Forelimb muscle (tissue), 1 donor: Measurements from ENCODE around the gene C2CD5. TPM values are rescaled to one million over a fixed set of nuclear protein-coding genes. Genes with fewer than 3 reads are reported as not detected.
"Not testable (repeated sequence)": the region's sequence is repeated elsewhere in the genome, so short reads cannot be mapped to it uniquely, and the experiment has no call there.

Source experiments
- DNase-seq: peaks from one replicate; pipeline ENCODE4 v3.0.0-alpha.2; 2013; ENCODE audit warnings: low read depth
- polyA plus RNA-seq: library from polyadenylated mRNA; unstranded; fragments of 120-200 nt; gene quantifications from one replicate; pipeline ENCODE4 v1.2.1, GENCODE V29; 2013; ENCODE audit not compliant: insufficient read length

Gene C2CD5, protein sequence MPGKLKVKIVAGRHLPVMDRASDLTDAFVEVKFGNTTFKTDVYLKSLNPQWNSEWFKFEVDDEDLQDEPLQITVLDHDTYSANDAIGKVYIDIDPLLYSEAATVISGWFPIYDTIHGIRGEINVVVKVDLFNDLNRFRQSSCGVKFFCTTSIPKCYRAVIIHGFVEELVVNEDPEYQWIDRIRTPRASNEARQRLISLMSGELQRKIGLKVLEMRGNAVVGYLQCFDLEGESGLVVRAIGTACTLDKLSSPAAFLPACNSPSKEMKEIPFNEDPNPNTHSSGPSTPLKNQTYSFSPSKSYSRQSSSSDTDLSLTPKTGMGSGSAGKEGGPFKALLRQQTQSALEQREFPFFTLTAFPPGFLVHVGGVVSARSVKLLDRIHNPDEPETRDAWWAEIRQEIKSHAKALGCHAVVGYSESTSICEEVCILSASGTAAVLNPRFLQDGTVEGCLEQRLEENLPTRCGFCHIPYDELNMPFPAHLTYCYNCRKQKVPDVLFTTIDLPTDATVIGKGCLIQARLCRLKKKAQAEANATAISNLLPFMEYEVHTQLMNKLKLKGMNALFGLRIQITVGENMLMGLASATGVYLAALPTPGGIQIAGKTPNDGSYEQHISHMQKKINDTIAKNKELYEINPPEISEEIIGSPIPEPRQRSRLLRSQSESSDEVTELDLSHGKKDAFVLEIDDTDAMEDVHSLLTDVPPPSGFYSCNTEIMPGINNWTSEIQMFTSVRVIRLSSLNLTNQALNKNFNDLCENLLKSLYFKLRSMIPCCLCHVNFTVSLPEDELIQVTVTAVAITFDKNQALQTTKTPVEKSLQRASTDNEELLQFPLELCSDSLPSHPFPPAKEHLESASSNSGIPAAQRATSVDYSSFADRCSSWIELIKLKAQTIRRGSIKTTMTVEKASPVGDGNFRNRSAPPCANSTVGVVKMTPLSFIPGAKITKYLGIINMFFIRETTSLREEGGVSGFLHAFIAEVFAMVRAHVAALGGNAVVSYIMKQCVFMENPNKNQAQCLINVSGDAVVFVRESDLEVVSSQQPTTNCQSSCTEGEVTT
- 34.8 TPM for polyA plus RNA-seq

DNA sequence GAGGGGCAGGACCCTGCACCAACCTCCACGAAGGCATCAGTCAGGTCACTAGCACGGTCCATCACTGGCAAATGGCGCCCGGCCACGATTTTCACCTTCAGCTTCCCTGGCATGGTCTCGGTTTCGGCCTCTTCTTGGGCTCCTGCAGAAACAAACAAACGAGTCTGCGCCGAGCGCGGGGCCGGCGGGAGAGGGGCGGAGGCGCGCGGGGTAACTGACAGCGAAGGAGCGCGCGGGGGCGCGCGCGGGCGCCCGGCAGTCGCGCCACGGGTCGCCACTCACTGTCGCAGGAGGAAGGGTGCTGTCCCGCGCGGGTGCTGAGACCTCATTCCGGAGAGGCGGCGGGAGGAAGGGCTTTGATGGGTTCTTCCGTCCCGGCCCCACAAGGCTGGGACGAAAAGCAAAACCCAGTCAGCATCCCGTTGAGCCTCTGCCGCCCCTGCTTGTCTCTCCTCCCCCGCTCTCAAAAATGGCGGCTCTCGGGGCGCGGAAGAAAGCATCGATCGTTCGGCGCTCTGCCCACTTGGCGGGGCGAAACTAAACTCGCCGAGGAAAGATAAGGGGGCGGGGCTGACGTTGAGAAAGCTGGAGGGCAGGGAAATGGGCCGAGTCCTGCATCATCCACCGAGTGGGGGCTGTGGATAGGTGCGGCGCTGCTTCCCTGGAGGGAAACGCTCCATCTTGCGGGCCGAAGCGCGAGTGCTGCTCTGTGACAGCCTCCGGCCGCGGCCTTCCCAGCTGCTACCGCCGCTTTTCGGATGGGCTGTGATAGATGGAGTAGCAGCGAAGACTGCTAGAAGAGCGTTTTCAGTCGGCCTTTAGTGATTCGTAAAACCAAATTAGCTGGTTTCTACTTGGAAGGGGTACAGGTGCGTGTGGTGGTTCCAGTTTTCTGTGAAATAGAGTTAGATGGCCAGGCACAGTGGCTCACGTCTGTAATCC, at the start of gene C2CD5:
TSS of gene C2CD5 (minus strand) at position 505 of the 942 bp plus-strand sequence. CDS start at position 113, 392 bp downstream.
- peak; percentile 95 for DNase-seq

DNA sequence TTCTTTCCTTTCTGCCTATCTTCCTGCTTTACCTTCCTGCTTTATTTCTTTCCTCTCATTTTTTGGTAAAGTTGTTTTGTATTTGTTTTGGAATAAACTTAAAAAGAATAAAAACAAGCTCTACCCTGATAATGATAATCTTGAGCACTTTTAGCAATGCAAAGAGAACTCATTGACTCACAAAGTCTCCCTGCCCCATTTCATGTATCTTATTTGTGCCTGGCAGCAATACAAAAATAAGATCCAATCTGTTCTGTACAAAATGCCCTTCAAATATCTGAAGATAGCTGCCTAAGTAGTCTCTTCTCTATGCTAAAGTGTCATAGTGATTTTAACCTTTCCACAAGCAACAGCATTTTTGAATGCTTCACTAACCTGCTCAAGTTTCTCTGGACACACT, 49.5 kb upstream of the C2CD5 start:
- no peak for DNase-seq

DNA sequence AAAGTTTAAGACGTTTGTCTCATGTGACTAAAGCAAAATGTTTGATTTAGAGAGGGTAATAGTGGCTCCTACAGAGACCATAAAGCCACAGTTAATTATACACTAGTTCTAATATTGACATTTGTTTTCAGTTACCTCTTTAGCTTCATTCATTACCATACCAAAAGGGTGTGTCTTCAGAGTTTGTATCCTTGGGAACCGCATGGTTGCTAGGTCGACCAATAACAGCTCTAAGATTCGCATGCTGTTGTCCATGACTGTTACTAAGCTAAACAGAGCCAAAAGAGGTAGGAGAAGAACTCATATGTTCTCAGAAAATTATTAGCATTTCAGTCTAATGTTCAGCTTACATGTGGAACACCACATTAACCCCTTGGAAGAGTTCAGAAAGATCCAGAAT, 44.5 kb upstream of the C2CD5 start:
- no peak for DNase-seq

DNA sequence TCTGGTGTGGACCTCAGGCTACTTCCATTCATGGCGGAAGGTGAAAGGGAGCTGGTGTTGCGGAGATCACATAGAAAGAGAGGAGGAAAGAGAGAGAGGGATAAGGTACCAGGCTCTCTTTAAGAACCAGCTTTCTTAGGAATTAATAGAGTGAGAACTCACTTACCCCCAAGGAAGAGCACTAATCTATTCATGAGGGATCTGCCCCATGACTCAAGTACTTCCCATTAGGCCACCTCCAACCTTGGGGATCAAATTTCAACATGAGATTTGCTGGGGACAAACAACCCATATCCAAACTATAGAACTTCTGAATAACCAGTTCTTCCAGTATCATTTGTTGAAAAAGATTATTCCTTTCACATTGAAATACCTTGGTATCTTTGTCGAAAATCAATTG, 34.0 kb upstream of the C2CD5 start:
- no peak for DNase-seq

DNA sequence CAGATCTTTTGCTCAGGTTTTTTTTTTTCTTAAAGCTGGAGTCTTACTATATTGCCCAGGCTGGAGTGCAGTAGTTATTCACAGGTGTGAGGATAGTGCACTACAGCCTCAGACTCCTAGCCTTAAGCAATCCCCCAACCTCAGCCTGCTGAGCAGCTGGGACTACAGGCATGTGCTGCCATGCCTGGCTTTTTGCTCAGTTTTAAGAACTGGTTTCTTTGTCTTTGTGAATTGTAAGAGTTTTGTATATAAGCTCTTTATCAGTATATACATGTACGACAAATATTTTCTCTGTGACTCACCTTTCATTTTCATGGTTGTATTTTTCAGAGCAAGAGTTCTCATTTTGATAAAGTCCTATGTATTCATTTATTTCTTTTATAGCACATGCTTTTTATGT, 33.3 kb upstream of the C2CD5 start:
- no peak for DNase-seq

DNA sequence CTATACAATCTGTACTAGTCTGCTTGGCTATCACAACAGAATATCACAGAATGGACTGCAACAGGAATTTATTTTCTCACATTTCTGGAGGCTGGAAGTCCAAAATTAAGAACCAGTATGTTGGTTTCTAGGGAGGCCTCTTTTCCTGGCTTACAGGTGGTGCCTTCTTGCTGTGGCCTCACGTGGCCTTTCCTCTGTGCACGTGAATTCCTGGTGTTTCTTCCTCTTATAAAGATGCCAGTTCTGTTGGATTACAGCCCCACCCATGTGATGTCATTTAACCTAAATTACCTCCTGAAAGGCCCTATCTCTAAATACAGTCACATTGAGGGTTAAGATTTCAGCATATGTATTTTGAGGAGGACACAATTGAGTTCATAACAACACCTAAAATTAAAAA, 32.1 kb upstream of the C2CD5 start:
- no peak for DNase-seq

DNA sequence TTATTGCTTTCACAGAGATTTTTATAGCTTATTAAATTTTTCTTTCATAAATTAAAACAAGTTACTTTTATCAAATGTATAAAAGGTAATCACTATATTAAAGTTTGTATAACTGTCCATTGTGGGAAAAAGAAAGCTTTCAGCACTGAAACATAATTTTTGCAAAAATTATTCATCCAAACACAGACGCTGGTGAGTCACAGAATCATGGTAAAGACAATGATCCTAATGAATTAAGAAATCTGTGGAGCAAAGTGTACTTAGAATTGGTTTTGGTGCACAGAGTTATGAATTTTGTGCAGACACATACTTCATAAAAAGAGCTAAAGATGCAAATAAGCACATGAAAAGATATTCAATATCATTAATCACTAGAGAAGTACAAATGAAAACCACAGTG, 31.7 kb upstream of the C2CD5 start:
- DNase-seq, result no peak

DNA sequence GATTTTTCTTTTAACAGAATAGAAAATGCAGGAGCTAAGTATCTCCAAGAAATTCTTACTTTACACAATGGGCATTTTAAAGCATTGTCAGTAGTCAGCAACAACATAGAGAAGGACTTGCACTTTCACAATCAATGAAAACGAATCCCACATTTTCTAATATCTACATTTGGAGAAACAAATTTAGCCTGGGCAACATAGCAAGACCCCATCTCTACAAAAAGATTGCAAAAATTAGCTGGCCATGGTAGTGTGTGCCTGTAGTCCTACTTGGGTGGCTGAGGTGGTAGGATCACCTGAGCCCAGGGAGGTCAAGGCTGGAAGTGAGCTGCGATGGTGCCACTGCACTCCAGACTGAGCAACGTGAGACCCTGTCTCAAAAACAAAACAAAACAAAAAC, 30.6 kb upstream of the C2CD5 start:
- DNase-seq, result no peak

DNA sequence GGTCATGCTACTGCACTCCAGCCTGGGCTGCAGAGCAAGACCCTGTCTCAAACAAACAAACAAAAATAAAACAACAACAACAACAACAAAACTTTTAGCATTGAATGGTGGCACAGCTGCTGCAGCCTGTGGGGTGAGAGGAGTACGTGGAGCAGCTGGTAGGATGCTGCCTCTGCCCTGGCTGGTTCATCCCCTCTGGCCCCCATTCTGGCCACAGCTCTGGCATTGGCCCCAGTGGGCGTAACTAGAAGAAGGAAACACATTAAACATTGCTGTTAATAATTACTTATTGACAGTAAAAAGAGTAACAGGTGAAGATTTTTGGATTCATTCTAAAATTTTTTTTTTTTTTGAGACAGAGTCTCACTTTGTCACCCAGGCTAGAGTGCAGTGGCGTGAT, 28.8 kb upstream of the C2CD5 start:
- DNase-seq, result no peak

DNA sequence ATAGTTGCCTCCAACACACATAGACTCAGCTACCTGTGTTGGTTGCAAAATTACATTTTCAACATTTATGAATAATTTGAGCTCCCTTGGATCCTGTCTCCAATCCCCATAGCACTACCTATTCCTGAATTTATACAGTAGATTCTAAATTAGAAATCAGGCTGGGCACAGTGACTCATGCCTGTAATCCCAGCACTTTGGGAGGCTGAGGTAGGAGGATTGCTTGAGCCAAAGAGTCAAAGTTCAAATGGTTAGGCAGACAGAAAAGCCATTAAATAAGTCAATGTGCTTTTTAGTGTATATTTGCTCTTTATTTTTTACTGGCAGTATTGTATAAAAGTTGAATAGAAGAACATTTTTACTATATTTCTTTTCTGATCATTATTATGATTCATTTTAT, 24.9 kb upstream of the C2CD5 start:
- no peak for DNase-seq

DNA sequence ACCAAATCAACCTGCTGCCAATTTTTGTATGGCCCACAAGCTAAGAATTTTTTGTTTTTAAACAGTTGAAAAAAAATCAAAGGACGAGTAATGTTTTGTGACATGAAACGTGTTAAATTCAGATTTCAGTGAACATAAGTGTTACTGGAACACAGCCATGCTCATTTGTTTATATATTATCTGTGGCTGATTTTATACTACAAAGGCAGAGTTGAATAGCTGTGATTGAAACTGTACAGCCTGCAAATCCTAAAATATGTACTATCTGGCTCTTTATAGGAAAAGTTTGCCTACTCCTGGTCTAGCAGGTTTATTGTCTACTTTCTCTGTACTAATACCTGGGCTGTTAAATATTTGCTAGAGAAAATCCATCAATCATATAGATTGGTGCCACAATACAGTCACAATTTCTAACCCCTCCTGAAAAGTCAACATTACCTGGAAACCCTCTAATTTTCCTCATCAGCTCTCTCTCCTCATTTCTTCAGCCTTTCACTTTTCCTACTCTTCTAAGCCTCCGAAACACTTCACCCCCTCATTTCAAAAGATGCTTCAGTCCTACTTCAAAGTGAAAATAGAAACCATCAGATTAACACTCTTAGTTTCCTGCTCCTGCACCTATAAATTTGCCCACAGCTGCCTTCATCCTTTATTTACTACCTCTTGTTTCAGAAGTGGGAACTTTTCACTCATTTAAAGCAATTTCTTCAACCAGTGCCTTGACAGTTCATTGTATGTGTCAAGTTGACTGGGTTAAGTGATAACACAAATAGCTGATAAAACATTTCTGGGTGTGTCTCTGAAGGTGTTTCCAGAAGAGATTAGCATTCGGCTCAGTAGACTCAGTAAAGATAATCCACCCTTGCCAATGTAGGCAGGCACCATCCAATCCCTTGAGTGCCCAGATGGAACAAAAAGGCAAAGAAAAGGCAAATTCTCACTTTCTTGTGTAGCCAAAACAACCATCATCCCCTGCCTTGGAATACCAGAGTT, 18.0 kb upstream of the C2CD5 start:
- DNase-seq, result no peak

DNA sequence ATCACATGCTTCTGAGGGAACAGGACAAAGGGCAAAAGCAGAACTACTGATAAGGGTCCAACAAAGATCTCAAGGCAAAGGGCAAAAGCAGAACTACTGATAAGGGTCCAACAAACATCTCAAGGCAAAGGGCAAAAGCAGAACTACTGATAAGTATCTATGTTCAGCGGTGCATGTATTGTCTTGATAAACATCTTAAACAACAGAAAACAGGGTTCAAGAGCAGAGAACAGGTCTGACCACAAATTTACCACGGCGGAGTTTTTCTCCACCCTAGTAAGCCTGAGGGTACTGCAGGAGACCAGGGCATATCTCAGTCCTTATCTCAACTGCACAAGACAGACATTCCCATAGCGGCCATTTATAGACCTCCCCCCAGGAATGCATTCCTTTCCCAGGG, 10.4 kb upstream of the C2CD5 start:
- DNase-seq, result not testable (repeated sequence)

DNA sequence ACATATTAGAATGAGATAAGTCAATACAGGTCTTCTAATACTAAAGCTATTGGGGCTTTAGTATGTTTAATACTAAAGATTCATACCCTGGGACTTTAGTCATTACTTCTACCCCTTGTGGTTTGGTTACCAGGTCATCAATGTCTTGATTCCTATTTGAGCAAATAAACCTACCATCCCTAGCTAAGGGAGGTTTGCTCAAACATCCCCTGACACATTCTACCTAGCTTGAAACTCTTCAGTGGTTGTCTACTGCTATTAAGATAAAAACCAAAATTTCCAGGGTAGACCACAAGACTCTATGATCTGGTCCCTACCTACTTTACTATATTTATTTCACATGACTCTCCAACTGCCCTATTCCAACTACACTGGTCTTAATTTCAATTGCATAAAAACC, 7.3 kb upstream of the C2CD5 start:
- no peak for DNase-seq

DNA sequence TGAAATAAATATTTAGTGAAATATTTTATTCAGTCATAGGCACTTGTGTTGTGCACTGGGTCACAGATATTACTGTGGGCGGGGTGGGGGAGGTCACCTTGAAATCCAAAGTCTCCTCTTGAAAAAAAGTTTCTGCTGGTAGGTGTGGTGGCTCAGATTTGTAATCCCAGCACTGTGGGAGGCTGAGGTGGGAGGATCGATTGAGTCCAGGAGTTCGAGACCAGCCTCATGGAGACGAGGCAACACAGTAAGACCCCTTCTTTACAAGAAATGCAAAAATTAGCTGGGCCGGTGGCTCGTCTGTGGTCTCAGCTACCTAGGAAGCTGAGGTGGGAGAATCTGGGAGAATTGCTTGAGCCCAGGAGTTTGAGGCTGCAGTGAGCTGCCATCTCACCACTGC, 913 bp upstream of the C2CD5 start:
- no peak for DNase-seq

DNA sequence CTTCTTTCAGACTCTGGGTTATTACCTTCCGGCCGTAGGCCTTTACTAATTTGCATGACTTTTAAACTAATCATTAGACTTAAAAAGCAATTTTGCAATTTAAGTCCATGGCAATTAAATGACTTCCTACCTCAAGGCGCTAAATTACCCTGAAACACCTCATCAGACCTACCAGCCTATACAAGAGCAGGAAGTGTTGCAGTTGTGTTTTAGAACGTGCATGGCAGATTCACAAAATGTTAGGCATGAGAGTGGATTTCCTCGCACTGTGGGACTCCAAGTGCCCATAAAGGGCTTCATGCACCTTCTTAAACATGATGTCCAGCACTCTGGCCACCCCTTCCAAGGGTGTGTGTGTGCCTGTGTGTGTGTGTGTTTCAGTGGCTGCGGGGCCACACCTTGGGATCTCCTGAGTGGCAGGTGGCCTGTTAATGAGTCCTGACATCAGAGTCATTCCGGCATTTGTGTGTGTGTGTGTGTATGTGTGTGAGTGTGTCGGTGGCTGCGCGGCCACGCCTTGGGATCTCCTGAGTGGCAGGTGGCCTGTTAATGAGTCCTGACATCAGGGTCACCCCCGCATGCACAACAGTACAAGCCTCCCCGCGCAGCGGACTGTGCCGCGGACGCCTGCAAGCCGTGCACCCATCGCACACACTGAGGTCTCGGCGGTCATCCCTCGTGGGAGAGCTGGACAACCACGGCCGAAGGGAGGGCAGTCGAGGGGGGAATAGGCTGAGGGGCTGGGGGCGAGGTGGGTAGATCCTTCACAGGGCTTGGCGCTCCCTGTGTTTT, 900 bp downstream of the C2CD5 start:
- DNase-seq, result no peak

DNA sequence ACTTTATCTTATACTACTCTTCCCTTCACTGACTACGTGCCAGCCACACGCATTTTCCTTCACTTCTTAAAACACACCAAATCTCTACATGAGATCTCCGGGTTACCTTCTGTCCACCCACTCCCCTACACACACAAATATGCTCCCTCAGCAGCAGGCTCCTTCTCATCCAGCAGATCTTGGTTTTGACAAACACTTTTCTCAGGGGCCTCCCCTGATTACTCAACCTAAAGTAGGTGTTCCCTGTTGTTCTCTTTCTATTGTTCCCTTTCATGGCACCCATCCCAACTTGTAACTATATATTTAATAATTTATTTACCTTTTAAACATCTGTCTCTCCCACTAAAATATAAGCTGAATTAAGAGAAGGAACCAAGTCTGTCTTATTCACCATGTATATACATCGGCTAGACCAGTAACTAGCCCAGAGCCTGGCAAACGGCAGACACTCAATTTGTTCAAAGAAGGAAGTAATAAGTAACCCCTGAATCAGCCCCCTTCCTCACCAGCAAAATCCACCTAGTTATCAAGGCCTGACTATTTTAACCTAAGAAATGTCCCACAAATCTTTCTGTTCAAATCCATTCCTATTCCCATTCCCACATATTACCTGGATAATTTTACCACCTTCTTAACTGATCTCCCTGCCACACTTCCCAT, 2.7 kb downstream of the C2CD5 start:
- no peak for DNase-seq

DNA sequence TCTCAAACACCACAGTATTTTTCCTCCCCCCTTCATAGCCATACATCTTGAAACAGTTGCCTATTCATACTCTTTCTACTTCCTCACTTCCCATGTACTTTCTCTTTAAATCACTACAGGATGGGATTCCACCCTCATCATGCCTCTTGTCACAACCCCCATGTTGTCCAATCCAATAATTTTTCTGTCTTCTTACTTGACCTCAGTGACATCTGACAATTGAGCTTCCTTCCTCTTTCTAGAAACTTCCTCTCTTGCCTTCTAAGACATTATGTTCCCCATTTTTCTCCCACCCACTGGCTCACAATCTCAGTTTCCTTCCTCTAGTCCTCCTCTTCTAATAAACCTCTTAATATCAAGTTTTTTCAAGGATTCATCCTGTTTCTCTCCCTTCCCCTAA, 5.3 kb downstream of the C2CD5 start:
- no peak for DNase-seq

DNA sequence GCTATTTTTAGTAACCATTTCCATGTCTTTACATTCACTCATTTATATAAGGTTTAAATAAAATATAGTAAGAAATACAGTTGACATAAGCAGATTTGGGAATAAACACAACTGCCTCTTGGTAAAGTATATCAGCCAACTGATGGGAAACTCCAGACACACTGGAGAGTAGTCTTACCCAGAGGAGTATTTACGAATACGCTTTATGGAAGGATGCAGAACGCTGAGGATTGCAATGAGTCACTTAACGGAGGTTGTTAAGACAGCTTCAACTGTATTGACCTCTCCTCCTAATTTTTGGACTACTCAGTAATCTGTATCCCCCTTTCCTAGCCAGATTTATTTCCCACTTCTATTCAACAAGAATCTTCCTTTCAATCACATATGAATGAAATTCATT, 6.0 kb downstream of the C2CD5 start:
- DNase-seq, result no peak
